Renal cortical epithelial cell (primary cell): ENCODE results near the gene PIP5K1C. TPM values are rescaled to one million over a fixed set of nuclear protein-coding genes. Genes with fewer than 3 reads are reported as not detected.
"Not testable (repeated sequence)": the region's sequence is repeated elsewhere in the genome, so short reads cannot be mapped to it uniquely, and the experiment has no call there.

Source experiments
- DNase-seq: peaks from one replicate; pipeline ENCODE4 v3.0.0-alpha.2; 2011; ENCODE audit warnings: low read depth
- total RNA-seq: library from RNA; depleted of rRNA; stranded (reverse); fragments of >200 nt; gene quantifications from 2 replicates; pipeline ENCODE4 v1.2.3, GENCODE V29; 2014

Gene PIP5K1C
- total RNA-seq, 1 donor from 2014 or later, result 38.4 TPM

DNA sequence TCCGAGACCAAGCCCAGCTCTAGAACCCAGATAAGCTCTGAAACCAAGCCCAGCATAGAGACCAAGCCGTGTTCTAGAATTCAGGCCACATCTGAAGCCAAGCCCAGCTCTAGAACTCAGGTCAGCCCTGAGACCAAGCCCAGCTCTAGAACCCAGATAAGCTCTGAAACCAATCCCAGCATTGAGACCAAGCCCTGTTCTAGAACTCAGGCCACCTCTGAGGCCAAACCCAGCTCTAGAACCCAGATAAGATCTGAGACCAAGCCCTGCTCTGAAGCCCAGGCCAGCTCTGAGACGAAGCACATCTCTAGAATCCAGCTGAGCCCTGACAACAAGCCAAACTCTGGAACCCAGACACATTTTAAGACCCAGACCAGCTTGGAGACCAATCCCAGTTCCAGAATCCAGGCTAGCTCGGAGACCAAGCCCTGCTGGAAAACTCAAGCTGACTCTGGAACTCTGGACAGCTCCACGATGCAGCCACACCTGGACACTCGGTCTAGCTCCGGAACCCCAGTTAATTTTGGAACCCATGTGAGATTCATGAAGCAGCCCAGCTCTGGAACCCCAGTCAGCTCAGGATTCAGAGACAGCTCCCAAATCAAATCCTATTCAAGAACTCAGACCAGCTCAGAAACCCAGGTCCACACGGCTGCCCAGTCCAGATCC is 109.1 kb downstream of the PIP5K1C start:
- no peak for DNase-seq

DNA sequence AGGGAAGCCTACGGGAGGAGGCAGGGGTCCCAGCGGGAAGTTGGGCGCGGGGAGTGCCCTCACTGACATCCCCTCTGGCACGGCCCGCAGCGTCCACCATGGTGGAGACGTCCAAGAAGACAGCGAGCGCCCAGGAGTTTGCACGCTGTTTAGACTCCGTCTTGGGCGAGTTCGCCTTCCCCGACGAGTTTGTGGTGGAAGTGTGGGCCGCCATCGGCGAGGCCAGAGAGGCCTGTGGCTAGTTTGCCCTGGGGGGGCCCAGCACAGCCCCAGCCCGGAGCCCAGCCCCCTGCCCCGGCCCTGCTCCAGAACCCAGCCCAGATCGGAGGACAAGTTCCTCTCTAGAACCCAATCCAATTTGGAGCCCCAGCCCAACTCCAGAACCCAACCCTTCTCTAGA is 110.3 kb downstream of the PIP5K1C start:
- DNase-seq, result no peak

DNA sequence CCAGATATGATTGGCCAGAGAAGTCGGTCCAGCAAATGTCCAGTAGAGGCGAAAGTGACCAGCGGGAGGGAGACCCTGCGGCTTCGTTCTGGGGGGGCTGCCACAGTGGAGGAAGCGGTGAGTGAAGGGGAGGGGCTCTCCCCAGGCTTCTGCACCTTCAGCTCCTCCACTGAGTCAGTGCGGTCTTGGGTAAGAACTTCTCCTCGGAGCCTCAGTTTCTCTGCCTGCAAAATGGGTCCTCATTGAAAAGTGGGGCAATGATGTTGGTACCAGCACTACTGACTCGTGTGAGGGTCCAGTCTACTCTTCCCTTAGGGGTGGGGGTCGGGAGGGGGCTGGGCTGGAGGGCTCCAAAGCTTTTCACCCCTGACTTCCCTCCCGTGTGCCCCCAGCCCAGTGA is 110.8 kb downstream of the PIP5K1C start:
- no peak for DNase-seq

DNA sequence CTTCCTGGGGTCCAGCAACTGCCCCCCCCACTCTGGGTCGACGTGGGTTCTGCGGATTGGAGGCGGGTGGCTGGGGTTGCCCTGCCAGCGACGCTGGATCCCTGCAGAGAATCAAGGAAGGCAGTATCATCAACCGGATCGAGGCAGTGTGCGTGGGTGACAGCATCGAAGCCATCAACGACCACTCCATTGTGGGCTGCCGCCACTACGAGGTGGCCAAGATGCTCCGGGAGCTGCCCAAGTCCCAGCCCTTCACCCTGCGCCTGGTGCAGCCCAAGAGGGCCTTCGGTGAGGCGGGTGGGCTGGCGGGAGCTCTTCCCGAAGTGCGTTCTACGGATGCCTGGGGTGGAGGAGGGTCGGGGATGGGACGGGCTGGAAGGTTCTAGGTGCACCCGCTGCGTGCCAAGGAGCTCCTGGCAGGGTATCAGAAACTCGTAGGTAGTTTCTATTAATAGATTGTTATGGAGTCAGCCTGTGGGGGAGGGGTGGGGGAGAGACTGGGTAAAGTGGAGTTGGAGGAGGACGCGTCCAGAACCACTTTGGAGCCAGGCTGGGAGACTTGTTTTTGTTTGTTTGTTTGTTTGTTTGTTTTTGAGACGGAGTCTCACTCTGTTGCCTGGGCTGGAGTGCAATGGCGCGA is 113.4 kb downstream of the PIP5K1C start:
- DNase-seq, result no peak

DNA sequence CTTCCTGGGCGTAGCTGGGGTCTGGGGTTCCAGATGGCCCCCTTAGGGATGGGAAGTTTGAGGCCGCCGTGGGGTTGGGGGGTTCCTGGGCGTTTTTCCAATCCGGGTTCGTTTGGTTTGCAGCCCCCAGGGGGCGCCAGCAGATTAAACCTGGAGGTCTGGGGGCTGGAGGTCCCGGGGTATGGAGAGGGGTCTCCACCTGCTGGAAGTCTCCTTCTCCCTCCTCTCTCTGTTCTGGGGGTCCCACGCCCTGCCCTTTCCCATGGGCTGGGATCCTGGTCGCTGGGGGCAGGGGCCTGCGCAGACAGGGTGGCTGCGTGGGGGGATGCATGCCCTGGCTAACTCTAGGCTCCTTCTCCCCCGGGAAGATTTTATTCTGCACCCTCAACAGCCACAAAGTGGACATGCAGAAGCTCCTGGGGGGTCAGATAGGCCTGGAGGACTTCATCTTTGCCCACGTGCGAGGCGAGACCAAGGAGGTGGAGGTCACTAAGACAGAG is 114.1 kb downstream of the PIP5K1C start:
- DNase-seq, result no peak

DNA sequence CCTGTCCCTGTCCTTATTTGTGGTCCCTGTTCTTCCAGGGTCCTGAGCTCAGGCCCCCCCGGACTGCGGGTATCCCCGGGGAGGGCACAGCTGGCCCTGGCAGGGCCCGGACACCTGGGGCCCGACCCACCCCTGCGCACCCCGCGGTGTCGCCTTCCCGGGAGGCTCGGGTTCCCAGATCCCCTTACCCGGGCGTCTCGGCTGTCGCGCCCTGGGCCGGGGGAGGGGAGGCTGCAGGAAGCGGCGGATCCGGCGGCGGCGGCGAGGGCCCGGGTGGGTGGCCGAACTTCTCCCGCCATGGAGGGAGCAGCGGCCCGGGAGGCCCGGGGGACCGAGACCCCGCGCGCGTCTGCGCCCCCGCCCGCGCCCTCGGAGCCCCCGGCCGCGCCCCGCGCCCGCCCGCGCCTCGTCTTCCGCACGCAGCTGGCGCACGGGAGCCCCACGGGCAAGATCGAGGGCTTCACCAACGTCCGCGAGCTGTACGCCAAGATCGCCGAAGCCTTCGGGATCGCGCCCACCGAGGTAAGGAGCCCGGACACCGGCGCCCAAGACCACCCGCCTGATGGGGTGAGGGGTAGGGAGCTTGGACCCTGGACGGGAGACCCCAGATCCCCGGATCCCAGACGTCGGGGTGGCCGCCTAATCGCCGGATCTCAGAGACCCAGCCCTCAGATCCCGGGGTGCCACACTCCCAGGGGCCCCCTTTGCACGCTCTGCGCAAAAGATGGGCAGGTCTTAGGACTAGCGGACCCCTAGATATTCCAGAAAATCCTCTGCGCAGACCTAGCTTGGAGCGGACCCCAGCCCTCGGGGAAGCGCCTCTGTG is 114.8 kb downstream of the PIP5K1C start, which contains the start of gene GIPC3:
GIPC3 (plus strand) TSS at position 178 of the 826 bp plus-strand sequence; CDS start at position 298, 120 bp downstream.
- DNase-seq, result no peak

DNA sequence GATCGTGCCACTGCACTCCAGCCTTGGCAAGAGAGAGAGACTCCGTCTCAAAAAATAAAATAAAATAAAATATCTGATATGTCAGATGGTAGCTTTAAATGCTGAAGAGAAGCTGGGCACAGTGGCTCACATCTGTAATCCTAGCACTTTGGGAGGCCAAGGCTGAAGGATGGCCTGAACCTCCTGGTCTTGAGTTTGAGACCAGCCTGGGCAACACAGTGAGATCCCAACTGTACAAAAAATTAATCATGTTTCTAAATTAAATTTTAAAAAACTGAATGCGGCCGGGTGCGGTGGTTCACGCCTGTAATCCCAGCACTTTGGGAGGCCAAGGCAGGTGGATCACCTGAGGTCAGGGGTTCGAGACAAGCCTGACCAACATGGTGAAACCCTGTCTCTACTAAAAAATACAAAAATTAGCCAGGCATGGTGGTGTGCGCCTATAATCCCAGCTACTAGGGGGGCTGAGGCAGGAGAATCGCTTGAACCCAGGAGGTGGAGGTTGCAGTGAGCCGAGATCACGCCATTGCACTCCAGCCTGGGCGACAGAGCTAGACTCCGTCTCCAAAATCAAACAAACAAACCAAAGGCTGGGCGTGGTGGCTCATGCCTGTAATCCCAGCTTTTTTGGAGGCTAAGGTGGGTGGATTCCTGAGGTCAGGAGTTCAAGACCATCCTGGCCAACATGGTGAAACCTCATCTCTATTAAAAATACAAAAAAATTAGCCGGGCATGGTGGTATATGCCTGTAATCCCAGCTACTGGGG is 116.0 kb downstream of the PIP5K1C start:
- not testable (repeated sequence) for DNase-seq

DNA sequence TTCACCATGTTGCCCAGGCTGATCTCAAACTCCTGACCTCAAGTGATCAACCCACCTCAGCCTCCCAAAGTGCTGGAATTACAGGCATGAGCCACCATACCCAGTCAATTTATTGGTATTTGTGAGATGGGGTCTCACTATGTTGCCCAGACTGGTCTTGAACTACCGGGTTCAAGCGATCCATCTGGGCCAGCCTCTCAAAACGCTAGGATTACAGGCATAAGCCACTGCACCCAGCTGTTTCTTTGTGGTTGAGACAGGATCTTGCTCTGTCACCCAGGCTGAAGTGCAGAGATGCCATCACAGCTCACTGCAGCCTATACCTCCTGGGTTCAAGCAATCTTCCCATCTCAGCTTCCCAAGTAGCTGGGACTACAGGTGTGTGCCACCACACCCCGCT is 118.5 kb downstream of the PIP5K1C start:
- not testable (repeated sequence) for DNase-seq

Other genes with a start within 250 kb of the PIP5K1C start
- 0.35 and 0.50 TPM in 2 replicates for gene SMIM24, start 219.9 kb downstream of the PIP5K1C start, total RNA-seq
- 2.1 TPM in 1 of 2 replicates, not detected in the other for gene SMIM44, start 217.0 kb downstream of the PIP5K1C start, total RNA-seq
- 13.5 and 21.6 TPM in 2 replicates for gene DOHH, start 199.8 kb downstream of the PIP5K1C start, total RNA-seq
- gene FZR1, start 194.2 kb downstream of the PIP5K1C start, total RNA-seq, result 45.1 and 60.3 TPM in 2 replicates
- gene TEKTIP1, start 161.3 kb downstream of the PIP5K1C start, total RNA-seq, result not detected in 2 replicates
- 156 and 227 TPM in 2 replicates for gene MFSD12, start 142.9 kb downstream of the PIP5K1C start, total RNA-seq
- gene HMG20B, start 127.5 kb downstream of the PIP5K1C start, total RNA-seq, result 84.2 and 93.8 TPM in 2 replicates
- not detected in 2 replicates for gene GIPC3, start 115.0 kb downstream of the PIP5K1C start, total RNA-seq
- gene TBXA2R, start 93.6 kb downstream of the PIP5K1C start, total RNA-seq, result 0.50 TPM in 1 of 2 replicates, not detected in the other
- 19.1 and 32.4 TPM in 2 replicates for gene CACTIN, start 73.7 kb downstream of the PIP5K1C start, total RNA-seq
- gene TJP3, start 7.9 kb upstream of the PIP5K1C start, total RNA-seq, result 1.1 and 11.5 TPM in 2 replicates
- 24.7 and 26.6 TPM in 2 replicates for gene APBA3, start 61.2 kb upstream of the PIP5K1C start, total RNA-seq
- gene MRPL54, start 62.2 kb upstream of the PIP5K1C start, total RNA-seq, result 14.9 and 82.8 TPM in 2 replicates
- not detected in 2 replicates for gene RAX2, start 71.8 kb upstream of the PIP5K1C start, total RNA-seq
- 0.35 and 0.69 TPM in 2 replicates for gene MATK, start 85.9 kb upstream of the PIP5K1C start, total RNA-seq
- gene ZFR2, start 168.6 kb upstream of the PIP5K1C start, total RNA-seq, result 0.25 TPM in 1 of 2 replicates, not detected in the other
- not detected in 2 replicates for gene ATCAY, start 180.2 kb upstream of the PIP5K1C start, total RNA-seq
- not detected in 2 replicates for gene NMRK2, start 232.6 kb upstream of the PIP5K1C start, total RNA-seq